Caco-2 (cell line): Measurements from ENCODE around the gene GCDH. TPM values are rescaled to one million over a fixed set of nuclear protein-coding genes. Genes with fewer than 3 reads are reported as not detected.
A peak's percentile ranks its signal among the peaks of the same experiment; 100 is the strongest.

Experiments
- BruUV-seq: library from RNA; stranded (reverse); fragments of 400-500 nt; replicated peaks from 2 replicates; lab custom pipeline; 2021; lab: Mats Ljungman, UMichigan
- CTCF ChIA-PET: fragments of 300-600 bp; sonication (Branson Sonifier 250); formaldehyde crosslinking; loops from one replicate; lab custom pipeline; 2022; ENCODE audit warnings: antibody characterized with exemption; lab: Charles Lee
- POLR2A ChIA-PET: fragments of 300-600 bp; sonication (Branson Sonifier 250); formaldehyde crosslinking; loops from one replicate; lab custom pipeline; 2022; ENCODE audit warnings: antibody characterized with exemption; lab: Charles Lee
- DNase-seq, 2 experiments: peaks; one replicate each; pipeline versions ENCODE4 v3.0.0 to v3.0.0-alpha.2; 2020 to 2022
- H3K27me3 ChIP-seq: replicated peaks from 2 replicates; pipeline ENCODE4 v1.6.0; 2011; ENCODE audit warnings: low read length; ENCODE audit not compliant: control insufficient read depth, insufficient read depth
- H3K36me3 ChIP-seq: 2 replicates; pipeline ENCODE4 v1.5.1; 2011; ENCODE audit warnings: low read length; ENCODE audit not compliant: control insufficient read depth, insufficient read depth
- H3K4me1 ChIP-seq: fragments of 250-450 bp; sonication (Bioruptor Pico); 2 replicates; pipeline ENCODE4 v1.5.1; 2020; ENCODE audit warnings: mild to moderate bottlenecking
- H3K4me3 ChIP-seq: 2 replicates; pipeline ENCODE4 v1.5.1; 2011; ENCODE audit warnings: low read depth, mild to moderate bottlenecking, control low read depth, low read length
- H3K9me3 ChIP-seq: fragments of 250-450 bp; sonication (Bioruptor Pico); 2 replicates; pipeline ENCODE4 v1.5.1; 2020; ENCODE audit warnings: mild to moderate bottlenecking, moderate library complexity
- H3K27ac Mint-ChIP-seq: one replicate; pipeline ENCODE4 v1.8.0; 2022; ENCODE audit warnings: mixed read lengths; ENCODE audit not compliant: unreplicated experiment
- H3K27me3 Mint-ChIP-seq: one replicate; pipeline ENCODE4 v1.8.0; 2022; ENCODE audit warnings: mixed read lengths; ENCODE audit not compliant: insufficient read depth, unreplicated experiment
- H3K36me3 Mint-ChIP-seq: one replicate; pipeline ENCODE4 v1.8.0; 2022; ENCODE audit warnings: mild to moderate bottlenecking, mixed read lengths; ENCODE audit not compliant: insufficient read depth, unreplicated experiment
- H3K4me1 Mint-ChIP-seq: one replicate; pipeline ENCODE4 v1.8.0; 2022; ENCODE audit warnings: low read depth, mixed read lengths; ENCODE audit not compliant: unreplicated experiment
- H3K4me3 Mint-ChIP-seq: one replicate; pipeline ENCODE4 v1.8.0; 2022; ENCODE audit warnings: mild to moderate bottlenecking, moderate library complexity, mixed read lengths; ENCODE audit not compliant: unreplicated experiment
- H3K9me3 Mint-ChIP-seq: one replicate; pipeline ENCODE4 v1.8.0; 2022; ENCODE audit warnings: mixed read lengths; ENCODE audit not compliant: unreplicated experiment
- CTCF ChIP-seq, 2 experiments: fragments of 200-600 bp in 1 of 2; IDR thresholded peaks; 1 replicate in 1 of 2; 2 replicates in 1 of 2; pipeline versions ENCODE4 v1.5.1 to v1.8.0; 2011 to 2022; ENCODE audit warnings: antibody characterized with exemption in 1 of 2, control low read depth in 1 of 2, inconsistent platforms in 1 of 2, low read depth in 1 of 2, low read length in 1 of 2, mild to moderate bottlenecking in 1 of 2, moderate library complexity in 1 of 2; ENCODE audit not compliant: insufficient read depth in 1 of 2, severe bottlenecking in 1 of 2, unreplicated experiment in 1 of 2
- intact Hi-C: fragments of 100-400 bp; cut with micrococcal nuclease; formaldehyde crosslinking; loops from one replicate; pipeline ENCODE4 v1.10.0; 2022; ENCODE audit not compliant: unreplicated experiment
- total RNA-seq: library from RNA; stranded (reverse); gene quantifications from 2 replicates; pipeline ENCODE4 v1.2.3, GENCODE V29; 2022

The GCDH gene
- total RNA-seq, 1 experiment from 2014 or later: 31.4 TPM

- POLR2A ChIA-PET: no interaction called here
- no peaks in the 10 kb centered on the region for H3K4me1 Mint-ChIP-seq
These were observed 33.8 kb downstream of the GCDH start for GRCh38 chr19:12924621-12925310.

GRCh38 chr19:12930002-12930645 lies 39.2 kb downstream of the GCDH start:
- no peak for DNase-seq
- peaks cover 12% of the 10 kb centered on the region for H3K4me1 Mint-ChIP-seq
- no peak overlapping the region for H3K27ac Mint-ChIP-seq
- no peak overlapping the region for H3K4me3 Mint-ChIP-seq
- intact Hi-C loops: no loop called here
- ChIA-PET POLR2A (interaction anchor here (1.0 kb wide), 1 partner anchor 39 kb away, joined by 4 read pairs; the partner anchor contains the start of gene GCDH), CTCF (interaction anchor here (0.6 kb wide), 1 partner anchor 868 kb away, joined by 3 read pairs; no protein-coding TSS in a partner anchor)
- no peak for TF ChIP-seq CTCF (IDR thresholded peaks at IDR 0.05; ENCODE audit: insufficient read depth in 1 of 2, low read depth in 1 of 2, low read length in 1 of 2, severe bottlenecking in 1 of 2, unreplicated experiment in 1 of 2)
- H3K27me3 ChIP-seq: no peaks in the 10 kb centered on the region
- no peak overlapping the region for H3K4me3 ChIP-seq
- H3K9me3 ChIP-seq: no peaks in the 10 kb centered on the region
- no peaks in the 10 kb centered on the region for H3K27me3 Mint-ChIP-seq
- H3K36me3 Mint-ChIP-seq: peaks cover 71% of the 10 kb centered on the region
- H3K4me1 ChIP-seq: 0 out of 2 replicates have a peak, but pooled peaks cover 9% of the 10 kb centered on the region
- H3K36me3 ChIP-seq: peaks cover 5% of the 10 kb centered on the region
- H3K9me3 Mint-ChIP-seq: no peaks in the 10 kb centered on the region
- BruUV-seq: no TSS peak

More at GRCh38 chr19:12924621-12925310, 33.8 kb downstream of the GCDH start:
- TF ChIP-seq CTCF (IDR thresholded peaks at IDR 0.05; ENCODE audit: insufficient read depth in 1 of 2, low read depth in 1 of 2, low read length in 1 of 2, severe bottlenecking in 1 of 2, unreplicated experiment in 1 of 2): no peak
- no peaks in the 10 kb centered on the region for H3K27me3 Mint-ChIP-seq
- H3K27ac Mint-ChIP-seq: no peak overlapping the region
- H3K4me3 Mint-ChIP-seq: no peak overlapping the region
- no peak for DNase-seq
- no peaks in the 10 kb centered on the region for H3K9me3 Mint-ChIP-seq
- H3K27me3 ChIP-seq: no peaks in the 10 kb centered on the region
- intact Hi-C loops: no loop called here
- H3K4me3 ChIP-seq: no peak overlapping the region
- CTCF ChIA-PET: no interaction called here
- H3K9me3 ChIP-seq: no peaks in the 10 kb centered on the region
- H3K36me3 ChIP-seq: peaks cover 4% of the 10 kb centered on the region
- peaks cover 85% of the 10 kb centered on the region for H3K36me3 Mint-ChIP-seq
- no TSS peak for BruUV-seq
- H3K4me1 ChIP-seq: no peaks in the 10 kb centered on the region

- TF ChIP-seq CTCF (IDR thresholded peaks at IDR 0.05; ENCODE audit: insufficient read depth in 1 of 2, low read depth in 1 of 2, low read length in 1 of 2, severe bottlenecking in 1 of 2, unreplicated experiment in 1 of 2): no peak
- H3K9me3 ChIP-seq: no peaks in the 10 kb centered on the region
- peaks cover 4% of the 10 kb centered on the region for H3K36me3 ChIP-seq
- H3K4me1 Mint-ChIP-seq: peaks cover 19% of the 10 kb centered on the region
- H3K4me1 ChIP-seq: 0 out of 2 replicates have a peak, but pooled peaks cover 13% of the 10 kb centered on the region
- H3K9me3 Mint-ChIP-seq: no peaks in the 10 kb centered on the region
- intact Hi-C loops: no loop called here
- ChIA-PET POLR2A (interaction anchor here (0.8 to 1.4 kb wide), 3 partner anchors 12 to 41 kb away, joined by 5 to 9 read pairs (median 5); partner anchors contain the start of gene GCDH), CTCF (interaction anchor here (0.9 to 1.3 kb wide), 2 partner anchors 33 to 48 kb away, joined by 4 read pairs; no protein-coding TSS in a partner anchor)
- H3K27ac Mint-ChIP-seq: peak overlapping the region; percentile 91
- DNase-seq: no peak
- H3K27me3 Mint-ChIP-seq: no peaks in the 10 kb centered on the region
- peaks cover 48% of the 10 kb centered on the region for H3K36me3 Mint-ChIP-seq
- H3K27me3 ChIP-seq: no peaks in the 10 kb centered on the region
- H3K4me3 ChIP-seq: peak overlapping the region; percentile 90
- BruUV-seq: no TSS peak
- peak overlapping the region; percentile 98 for H3K4me3 Mint-ChIP-seq
These were observed 41.7 kb downstream of the GCDH start for GRCh38 chr19:12932392-12933286.
